Measurements from ENCODE around the gene RHOB.

- no peak for TF ChIP-seq POLR2AphosphoS5 (IDR thresholded peaks at IDR 0.05; ENCODE audit: borderline replicate concordance, low read depth, low read length)
- TF ChIP-seq EZH2 (IDR thresholded peaks at IDR 0.05) = no peak
- TF ChIP-seq FOXP2 (optimal IDR thresholded peaks at IDR 0.05; ENCODE audit: control extremely low read depth, extremely low read length, insufficient read depth) = no peak
These were observed 18.8 kb upstream of the RHOB start for GRCh38 chr2:20427931-20428526.

Data from SK-N-MC (cell line).